Fibroblast of pulmonary artery (primary cell): ENCODE data around the gene HSD11B1.

Experiments
- DNase-seq: peaks from one replicate; pipeline ENCODE4 v3.0.0-alpha.2; 2010; ENCODE audit warnings: low read depth
- H3K4me3 ChIP-seq: replicated peaks from 2 replicates; pipeline ENCODE4 v1.5.1; 2011; ENCODE audit warnings: low read depth, mild to moderate bottlenecking, control low read depth, low read length, moderate library complexity
- TF ChIP-seq, protein P1 (sequence below): IDR thresholded peaks from 2 replicates; pipeline ENCODE4 v1.5.1; 2011; ENCODE audit warnings: mild to moderate bottlenecking, control low read depth, low read length, inconsistent platforms; ENCODE audit errors: missing control alignments

Gene HSD11B1

GRCh38 chr1:209749670-209750323 is 45.2 kb downstream of the HSD11B1 start:
- DNase-seq = no peak
- no peak overlapping the region for H3K4me3 ChIP-seq
- TF ChIP-seq, protein P1, sequence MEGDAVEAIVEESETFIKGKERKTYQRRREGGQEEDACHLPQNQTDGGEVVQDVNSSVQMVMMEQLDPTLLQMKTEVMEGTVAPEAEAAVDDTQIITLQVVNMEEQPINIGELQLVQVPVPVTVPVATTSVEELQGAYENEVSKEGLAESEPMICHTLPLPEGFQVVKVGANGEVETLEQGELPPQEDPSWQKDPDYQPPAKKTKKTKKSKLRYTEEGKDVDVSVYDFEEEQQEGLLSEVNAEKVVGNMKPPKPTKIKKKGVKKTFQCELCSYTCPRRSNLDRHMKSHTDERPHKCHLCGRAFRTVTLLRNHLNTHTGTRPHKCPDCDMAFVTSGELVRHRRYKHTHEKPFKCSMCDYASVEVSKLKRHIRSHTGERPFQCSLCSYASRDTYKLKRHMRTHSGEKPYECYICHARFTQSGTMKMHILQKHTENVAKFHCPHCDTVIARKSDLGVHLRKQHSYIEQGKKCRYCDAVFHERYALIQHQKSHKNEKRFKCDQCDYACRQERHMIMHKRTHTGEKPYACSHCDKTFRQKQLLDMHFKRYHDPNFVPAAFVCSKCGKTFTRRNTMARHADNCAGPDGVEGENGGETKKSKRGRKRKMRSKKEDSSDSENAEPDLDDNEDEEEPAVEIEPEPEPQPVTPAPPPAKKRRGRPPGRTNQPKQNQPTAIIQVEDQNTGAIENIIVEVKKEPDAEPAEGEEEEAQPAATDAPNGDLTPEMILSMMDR = no peak

- DNase-seq = no peak
- TF ChIP-seq, protein P1 = no peak
- no peak overlapping the region for H3K4me3 ChIP-seq
Observed at GRCh38 chr1:209751627-209752231, 47.1 kb downstream of the HSD11B1 start.

DNA sequence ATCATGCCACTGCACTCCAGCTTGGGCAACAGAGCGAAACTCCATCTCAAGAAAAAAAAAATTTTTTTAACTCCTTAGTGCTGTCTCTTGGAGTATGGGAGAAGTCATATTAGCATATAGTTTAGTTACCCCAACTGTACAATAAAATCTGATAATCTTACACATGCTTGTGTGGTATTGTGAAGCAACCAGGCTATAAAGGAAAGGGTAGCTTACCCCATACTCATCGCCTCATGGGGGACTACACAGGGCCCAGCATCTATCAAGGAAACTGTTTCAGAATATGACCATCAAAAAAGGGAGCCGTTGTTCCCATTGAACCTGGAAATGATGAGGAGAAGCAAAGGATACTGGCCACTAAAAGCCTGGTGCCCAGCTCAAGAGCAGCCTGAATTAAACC is 48.2 kb downstream of the HSD11B1 start:
- H3K4me3 ChIP-seq = no peak overlapping the region
- DNase-seq = no peak
- TF ChIP-seq, protein P1 = no peak

GRCh38 chr1:209755256-209755655 is 50.6 kb downstream of the HSD11B1 start:
- DNase-seq = no peak
- TF ChIP-seq, protein P1 = no peak
- H3K4me3 ChIP-seq = no peak overlapping the region

DNA sequence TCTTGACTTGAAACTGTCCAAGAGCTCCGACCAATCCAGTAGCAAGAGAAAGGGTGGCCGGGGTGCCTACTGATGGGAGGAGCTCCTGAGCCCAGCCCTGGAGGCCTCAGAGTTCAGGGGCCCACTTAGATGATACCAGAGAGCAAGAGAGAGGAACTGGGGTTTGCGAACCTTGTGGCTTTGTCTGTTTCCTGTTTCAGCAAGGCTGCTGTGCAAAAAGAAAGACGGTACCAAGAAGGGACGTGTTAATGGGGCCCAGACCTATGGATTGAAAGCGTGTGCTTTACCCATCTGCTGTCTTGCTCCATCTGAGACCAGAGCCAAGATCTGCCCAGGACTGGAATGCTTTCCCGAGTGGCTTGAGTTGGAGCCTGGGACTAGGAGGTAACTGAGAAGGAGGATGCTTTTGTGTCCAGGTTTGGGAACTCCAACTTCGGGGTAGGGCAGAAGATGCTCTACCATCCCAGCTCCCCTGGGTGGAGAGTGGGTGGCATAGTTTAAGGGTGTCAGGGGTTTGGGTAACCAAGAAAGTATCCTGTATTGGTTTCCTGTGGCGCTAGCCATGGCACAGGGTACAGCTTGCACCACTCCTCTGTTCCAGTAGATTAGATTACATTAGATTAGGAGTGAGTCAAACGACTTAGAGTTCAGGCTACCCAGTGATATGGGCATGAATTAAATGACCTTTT is 51.4 kb downstream of the HSD11B1 start, which contains the start of gene TRAF3IP3:
TSS of gene TRAF3IP3 (plus strand) at position 128 of the 689 bp plus-strand sequence. CDS start 3,987 bp downstream, outside the sequence.
- TF ChIP-seq, protein P1 = no peak
- no peak within 1 kb of the TSS for H3K4me3 ChIP-seq
- no peak for DNase-seq

GRCh38 chr1:209756615-209757445 is 52.2 kb downstream of the HSD11B1 start:
- TF ChIP-seq, protein P1 = no peak
- DNase-seq = no peak

More at GRCh38 chr1:209756615-209757445, 52.2 kb downstream of the HSD11B1 start:
- no peak overlapping the region for H3K4me3 ChIP-seq
